BLaER1 treated with 17β-estradiol and CSF1 and Interleukin-3, amounts not matched to agents 10 nM and 100 nM (cell line): ENCODE results near the gene DNAH1.

ENCODE experiments used
- H3K27ac ChIP-seq, 11 experiments: shearing (Covaris generic); formaldehyde crosslinking; 2 replicates each; pipeline ENCODE4 v1.8.1; 2022
- H3K27me3 ChIP-seq, 11 experiments: shearing (Covaris generic); formaldehyde crosslinking; 2 replicates each; pipeline ENCODE4 v1.8.1; 2022
- H3K36me3 ChIP-seq, 11 experiments: shearing (Covaris generic); formaldehyde crosslinking; 2 replicates each; pipeline ENCODE4 v1.8.1; 2022
- H3K4me1 ChIP-seq, 10 experiments: shearing (Covaris generic); formaldehyde crosslinking; 2 replicates each; pipeline ENCODE4 v1.8.1; 2022
- H3K4me2 ChIP-seq, 11 experiments: shearing (Covaris generic); formaldehyde crosslinking; 2 replicates each; pipeline ENCODE4 v1.8.1; 2022
- H3K4me3 ChIP-seq, 10 experiments: shearing (Covaris generic); formaldehyde crosslinking; 2 replicates each; pipeline ENCODE4 v1.8.1; 2022
- H3K9ac ChIP-seq, 11 experiments: shearing (Covaris generic); formaldehyde crosslinking; 2 replicates each; pipeline ENCODE4 v1.8.1; 2022
- H3K9me3 ChIP-seq, 11 experiments: shearing (Covaris generic); formaldehyde crosslinking; replicated peaks in 1 of 11; 2 replicates each; pipeline ENCODE4 v1.8.1; 2022
- H4K20me1 ChIP-seq, 11 experiments: shearing (Covaris generic); formaldehyde crosslinking; 2 replicates each; pipeline ENCODE4 v1.8.1; 2022
- Cebpa-rat ChIP-seq, 11 experiments: shearing (Covaris generic); IDR thresholded peaks; 2 replicates each; pipeline ENCODE4 v1.8.1; 2022

The DNAH1 gene

GRCh38 chr3:52430416-52430810 lies 114.3 kb downstream of the DNAH1 start:
- Histone ChIP-seq H4K20me1 (no peaks in the 10 kb centered on the region), H3K4me1 (peaks cover 29 to 53% (median 44%) of the 10 kb centered on the region in 10 experiments), H3K4me2 (no peak overlapping the region), H3K36me3 (peaks cover 0 to 1% (median 0%) of the 10 kb centered on the region in 11 experiments; a peak in 1 of 22 replicates), H3K9me3 (no peaks in the 10 kb centered on the region), H3K27me3 (peaks cover 0 to 31% (median 6%) of the 10 kb centered on the region in 11 experiments; a peak in 10 of 22 replicates), H3K9ac (no peak overlapping the region), H3K27ac (no peak overlapping the region), H3K4me3 (no peak overlapping the region)
- TF ChIP-seq Cebpa-rat (IDR thresholded peaks at IDR 0.05): no peak

GRCh38 chr3:52431459-52432223 lies 115.5 kb downstream of the DNAH1 start:
- Histone ChIP-seq H4K20me1 (no peaks in the 10 kb centered on the region), H3K9ac (peak overlapping the region in 3 of 11 experiments; percentile 4 to 40 (median 15); a peak in 2 of 22 replicates), H3K4me3 (no peak overlapping the region), H3K27ac (no peak overlapping the region), H3K36me3 (peaks cover 0 to 8% (median 0%) of the 10 kb centered on the region in 11 experiments; a peak in 1 of 22 replicates), H3K4me2 (peak overlapping the region; percentile 3 to 99 (median 93); a peak in 19 of 22 replicates), H3K27me3 (peaks cover 0 to 31% (median 6%) of the 10 kb centered on the region in 11 experiments; a peak in 10 of 22 replicates), H3K9me3 (no peaks in the 10 kb centered on the region), H3K4me1 (peaks cover 41 to 65% (median 57%) of the 10 kb centered on the region in 10 experiments)
- TF ChIP-seq Cebpa-rat (IDR thresholded peaks at IDR 0.05): no peak

GRCh38 chr3:52432225-52432624 lies 116.1 kb downstream of the DNAH1 start:
- H3K4me2 ChIP-seq: peak overlapping the region; percentile 3 to 99 (median 93); a peak in 19 of 22 replicates
- peaks cover 0 to 31% (median 6%) of the 10 kb centered on the region in 11 experiments; a peak in 10 of 22 replicates for H3K27me3 ChIP-seq
- no peaks in the 10 kb centered on the region for H4K20me1 ChIP-seq
- TF ChIP-seq Cebpa-rat (IDR thresholded peaks at IDR 0.05): no peak
- H3K9me3 ChIP-seq: no peaks in the 10 kb centered on the region
- H3K4me1 ChIP-seq: peaks cover 47 to 71% (median 63%) of the 10 kb centered on the region in 10 experiments
- H3K27ac ChIP-seq: peak overlapping the region in 2 of 11 experiments; percentile 1 to 31; a peak in 3 of 22 replicates
- peaks cover 0 to 8% (median 0%) of the 10 kb centered on the region in 11 experiments; a peak in 2 of 22 replicates for H3K36me3 ChIP-seq
- H3K4me3 ChIP-seq: no peak overlapping the region
- H3K9ac ChIP-seq: peak overlapping the region in 3 of 11 experiments; percentile 4 to 40 (median 15); a peak in 3 of 22 replicates

GRCh38 chr3:52432691-52433141 lies 116.6 kb downstream of the DNAH1 start:
- peak overlapping the region; percentile 29 to 99 (median 93); a peak in 21 of 22 replicates for H3K4me2 ChIP-seq
- no peak overlapping the region for H3K4me3 ChIP-seq
- H3K4me1 ChIP-seq: peaks cover 52 to 76% (median 67%) of the 10 kb centered on the region in 10 experiments
- peak overlapping the region in 2 of 11 experiments; percentile 0 to 15; a peak in 2 of 22 replicates for H3K9ac ChIP-seq
- no peaks in the 10 kb centered on the region for H3K9me3 ChIP-seq
- no peaks in the 10 kb centered on the region for H4K20me1 ChIP-seq
- peaks cover 0 to 13% (median 0%) of the 10 kb centered on the region in 11 experiments; a peak in 3 of 22 replicates for H3K36me3 ChIP-seq
- H3K27me3 ChIP-seq: peaks cover 0 to 33% (median 6%) of the 10 kb centered on the region in 11 experiments; a peak in 10 of 22 replicates
- TF ChIP-seq Cebpa-rat (IDR thresholded peaks at IDR 0.05): no peak
- H3K27ac ChIP-seq: peak overlapping the region in 3 of 11 experiments; percentile 1 to 31 (median 25); a peak in 2 of 22 replicates

GRCh38 chr3:52433328-52433995 lies 117.3 kb downstream of the DNAH1 start:
- Histone ChIP-seq H3K4me3 (no peak overlapping the region), H3K9me3 (no peaks in the 10 kb centered on the region), H3K4me2 (peak overlapping the region; percentile 76 to 99 (median 94)), H3K4me1 (peaks cover 53 to 84% (median 74%) of the 10 kb centered on the region in 10 experiments), H3K27ac (peak overlapping the region in 7 of 11 experiments; percentile 2 to 86 (median 31); a peak in 6 of 22 replicates), H3K36me3 (peaks cover 0 to 20% (median 0%) of the 10 kb centered on the region in 11 experiments; a peak in 3 of 22 replicates), H3K27me3 (peaks cover 0 to 39% (median 7%) of the 10 kb centered on the region in 11 experiments; a peak in 10 of 22 replicates), H3K9ac (peak overlapping the region in 4 of 11 experiments; percentile 3 to 76 (median 10); a peak in 2 of 22 replicates), H4K20me1 (no peaks in the 10 kb centered on the region)
- TF ChIP-seq Cebpa-rat (IDR thresholded peaks at IDR 0.05): no peak

- Histone ChIP-seq H3K9me3 (no peaks in the 10 kb centered on the region), H3K4me1 (peaks cover 53 to 84% (median 78%) of the 10 kb centered on the region in 10 experiments), H3K4me2 (peak overlapping the region; percentile 76 to 99 (median 94); a peak in 21 of 22 replicates), H4K20me1 (no peaks in the 10 kb centered on the region), H3K4me3 (no peak overlapping the region), H3K9ac (peak overlapping the region in 4 of 11 experiments; percentile 3 to 76 (median 38); a peak in 2 of 22 replicates), H3K36me3 (peaks cover 0 to 26% (median 0%) of the 10 kb centered on the region in 11 experiments; a peak in 3 of 22 replicates), H3K27ac (peak overlapping the region in 6 of 11 experiments; percentile 10 to 86 (median 80); a peak in 4 of 22 replicates), H3K27me3 (peaks cover 0 to 43% (median 13%) of the 10 kb centered on the region in 11 experiments; a peak in 10 of 22 replicates)
- no peak for TF ChIP-seq Cebpa-rat (IDR thresholded peaks at IDR 0.05)
Measured at GRCh38 chr3:52433996-52434479, 117.9 kb downstream of the DNAH1 start.

- peaks cover 53 to 88% (median 82%) of the 10 kb centered on the region in 10 experiments for H3K4me1 ChIP-seq
- H3K4me3 ChIP-seq: peak overlapping the region in 5 of 10 experiments; percentile 2 to 40 (median 33); a peak in 4 of 20 replicates
Measured at GRCh38 chr3:52434491-52435115, 118.5 kb downstream of the DNAH1 start.

More at GRCh38 chr3:52434491-52435115, 118.5 kb downstream of the DNAH1 start:
- Histone ChIP-seq H4K20me1 (no peaks in the 10 kb centered on the region), H3K9me3 (no peaks in the 10 kb centered on the region), H3K27me3 (peaks cover 0 to 49% (median 18%) of the 10 kb centered on the region in 11 experiments; a peak in 12 of 22 replicates), H3K9ac (peak overlapping the region in 8 of 11 experiments; percentile 21 to 76 (median 64); a peak in 12 of 22 replicates), H3K4me2 (peak overlapping the region; percentile 76 to 99 (median 94)), H3K27ac (peak overlapping the region in 10 of 11 experiments; percentile 60 to 86 (median 77); a peak in 19 of 22 replicates), H3K36me3 (peaks cover 0 to 31% (median 0%) of the 10 kb centered on the region in 11 experiments; a peak in 4 of 22 replicates)
- TF ChIP-seq Cebpa-rat (IDR thresholded peaks at IDR 0.05): no peak
